SU-DHL-6 (cell line): ENCODE measurements around the gene LYL1.

ENCODE experiments used
- EZH2phosphoT487 ChIP-seq: fragments of 200-600 bp; sonication (generic), shearing (Covaris generic); conservative IDR thresholded peaks from 2 replicates; pipeline ENCODE4 v1.6.1; 2018; ENCODE audit warnings: mild to moderate bottlenecking, antibody characterized with exemption, low read length, moderate library complexity, mixed read lengths
- TF ChIP-seq, protein P1 (sequence below): fragments of 200-600 bp; sonication (generic); IDR thresholded peaks from one replicate; pipeline ENCODE4 v1.5.1; 2017; ENCODE audit warnings: antibody characterized with exemption, mild to moderate bottlenecking, low read length, moderate library complexity; ENCODE audit not compliant: insufficient read depth, poor library complexity, severe bottlenecking

DNA sequence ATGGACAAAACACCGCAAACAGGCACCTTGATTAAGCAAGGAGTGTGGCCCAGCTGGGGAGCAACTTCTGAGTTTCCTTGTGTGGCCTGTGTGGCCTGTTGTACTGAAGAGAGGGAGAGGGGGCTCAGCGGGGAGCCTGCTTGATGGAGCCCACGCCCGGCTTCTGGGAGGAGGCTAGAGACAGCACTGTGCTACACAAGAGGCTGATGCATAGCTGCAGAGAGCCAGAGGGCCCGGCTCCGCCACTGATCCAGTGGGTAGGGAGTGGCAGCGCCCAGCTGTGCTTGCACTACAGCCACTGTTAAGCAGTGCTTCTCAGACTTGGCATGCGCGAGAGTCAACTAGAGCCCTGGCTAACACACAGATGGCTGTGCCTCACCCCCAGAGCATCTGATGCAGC is 19.0 kb downstream of the LYL1 start:
- TF ChIP-seq, protein P1, sequence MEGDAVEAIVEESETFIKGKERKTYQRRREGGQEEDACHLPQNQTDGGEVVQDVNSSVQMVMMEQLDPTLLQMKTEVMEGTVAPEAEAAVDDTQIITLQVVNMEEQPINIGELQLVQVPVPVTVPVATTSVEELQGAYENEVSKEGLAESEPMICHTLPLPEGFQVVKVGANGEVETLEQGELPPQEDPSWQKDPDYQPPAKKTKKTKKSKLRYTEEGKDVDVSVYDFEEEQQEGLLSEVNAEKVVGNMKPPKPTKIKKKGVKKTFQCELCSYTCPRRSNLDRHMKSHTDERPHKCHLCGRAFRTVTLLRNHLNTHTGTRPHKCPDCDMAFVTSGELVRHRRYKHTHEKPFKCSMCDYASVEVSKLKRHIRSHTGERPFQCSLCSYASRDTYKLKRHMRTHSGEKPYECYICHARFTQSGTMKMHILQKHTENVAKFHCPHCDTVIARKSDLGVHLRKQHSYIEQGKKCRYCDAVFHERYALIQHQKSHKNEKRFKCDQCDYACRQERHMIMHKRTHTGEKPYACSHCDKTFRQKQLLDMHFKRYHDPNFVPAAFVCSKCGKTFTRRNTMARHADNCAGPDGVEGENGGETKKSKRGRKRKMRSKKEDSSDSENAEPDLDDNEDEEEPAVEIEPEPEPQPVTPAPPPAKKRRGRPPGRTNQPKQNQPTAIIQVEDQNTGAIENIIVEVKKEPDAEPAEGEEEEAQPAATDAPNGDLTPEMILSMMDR: no peak
- no peak for TF ChIP-seq EZH2phosphoT487
